ENCODE measurements around the gene WWTR1. TPM values are rescaled to one million over a fixed set of nuclear protein-coding genes. Genes with fewer than 3 reads are reported as not detected.

Gene WWTR1
- total RNA-seq, 1 donor from 2014 or later: 98.0 TPM

- Mint-ChIP-seq H3K27me3 (ENCODE audit: low read depth) (no peaks in the 10 kb centered on the region), H3K36me3 (no peaks in the 10 kb centered on the region), H3K27ac (peak overlapping the region; percentile 60), H3K9me3 (no peaks in the 10 kb centered on the region), H3K4me1 (peaks cover 39% of the 10 kb centered on the region), H3K4me3 (no peak overlapping the region)
- no peak for TF ChIP-seq CTCF (IDR thresholded peaks at IDR 0.05; ENCODE audit: unreplicated experiment)
- DNase-seq (ENCODE audit: low spot score in 2 of 2, unreplicated experiment in 2 of 2): no peak
These were observed 110.4 kb downstream of the WWTR1 start for GRCh38 chr3:149547413-149547812.

GRCh38 chr3:149545049-149545448 is 112.8 kb downstream of the WWTR1 start:
- no peak overlapping the region for H3K4me3 Mint-ChIP-seq
- peak overlapping the region; percentile 80 for H3K27ac Mint-ChIP-seq
- H3K9me3 Mint-ChIP-seq: no peaks in the 10 kb centered on the region
- no peaks in the 10 kb centered on the region for H3K27me3 Mint-ChIP-seq (ENCODE audit: low read depth)
- H3K36me3 Mint-ChIP-seq: peaks cover 15% of the 10 kb centered on the region
- no peak for DNase-seq (ENCODE audit: low spot score in 2 of 2, unreplicated experiment in 2 of 2)
- TF ChIP-seq CTCF (IDR thresholded peaks at IDR 0.05; ENCODE audit: unreplicated experiment): no peak
- H3K4me1 Mint-ChIP-seq: peaks cover 60% of the 10 kb centered on the region

DNA sequence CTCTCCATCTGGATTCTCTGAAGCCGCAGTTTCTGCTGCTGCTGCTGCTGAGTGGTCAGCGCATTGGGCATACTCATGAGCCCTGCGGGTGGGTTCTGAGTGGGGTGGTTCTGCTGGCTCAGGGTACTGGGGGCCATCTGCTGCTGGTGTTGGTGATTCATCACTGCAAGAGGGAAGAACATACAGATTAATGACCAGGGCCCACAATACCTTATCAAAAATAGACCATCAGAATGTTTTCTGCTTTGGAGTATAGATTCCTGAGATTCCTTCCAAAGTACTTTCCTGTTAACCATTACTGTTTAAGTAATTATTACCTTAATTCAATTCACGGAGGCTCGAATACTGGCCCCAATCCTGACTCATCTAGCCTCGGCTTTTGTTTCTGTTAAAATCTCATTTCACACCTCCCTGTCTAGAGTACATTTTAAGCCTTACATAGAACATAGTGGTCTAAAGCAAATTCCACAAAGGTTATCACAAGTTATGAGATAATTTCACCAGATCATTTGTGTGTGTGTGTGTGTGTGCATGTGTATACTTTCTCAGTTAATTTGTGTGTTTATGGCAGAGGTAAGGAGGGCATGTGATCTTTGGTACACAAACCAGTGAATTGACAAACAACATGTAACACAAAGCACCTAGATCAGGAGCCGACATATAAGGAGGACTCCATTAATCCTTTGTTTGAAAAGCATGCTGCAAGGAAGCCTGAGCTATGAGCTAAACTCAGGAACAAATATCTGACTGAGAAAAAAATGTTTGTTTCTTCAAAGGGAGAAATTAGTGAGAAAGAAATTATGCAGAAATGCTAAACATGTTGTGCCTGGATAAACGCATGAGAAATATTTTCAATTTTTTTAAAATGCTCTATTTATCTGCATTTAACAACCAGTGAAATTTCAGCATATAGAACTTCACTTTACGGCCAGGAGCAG is 115.2 kb downstream of the WWTR1 start:
- Mint-ChIP-seq H3K27me3 (ENCODE audit: low read depth) (no peaks in the 10 kb centered on the region), H3K4me3 (no peak overlapping the region), H3K27ac (peak overlapping the region; percentile 68), H3K36me3 (peaks cover 15% of the 10 kb centered on the region), H3K4me1 (peaks cover 66% of the 10 kb centered on the region), H3K9me3 (no peaks in the 10 kb centered on the region)
- DNase-seq (ENCODE audit: low spot score in 2 of 2, unreplicated experiment in 2 of 2): no peak
- TF ChIP-seq CTCF (IDR thresholded peaks at IDR 0.05; ENCODE audit: unreplicated experiment): no peak

DNA sequence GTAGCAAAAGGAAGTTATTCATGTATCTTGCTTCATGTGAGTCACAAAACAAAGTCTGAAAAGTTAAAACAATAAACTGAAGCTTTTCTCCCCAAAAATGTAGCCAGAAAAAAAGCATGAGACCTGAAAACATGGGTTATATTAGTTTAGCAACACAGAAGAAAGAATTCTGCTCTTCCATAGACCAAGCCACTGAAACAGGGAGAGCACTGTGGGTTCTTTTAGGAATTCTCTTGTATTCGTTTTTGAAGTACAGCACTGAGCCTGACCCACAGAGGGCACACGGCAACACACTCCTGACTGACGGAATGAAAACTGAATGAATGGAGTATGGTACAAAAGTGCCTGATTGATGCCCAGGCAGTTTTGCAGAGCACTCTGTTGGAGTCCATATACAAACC is 116.7 kb downstream of the WWTR1 start:
- H3K4me3 Mint-ChIP-seq: no peak overlapping the region
- peaks cover 73% of the 10 kb centered on the region for H3K4me1 Mint-ChIP-seq
- no peak for TF ChIP-seq CTCF (IDR thresholded peaks at IDR 0.05; ENCODE audit: unreplicated experiment)
- peaks cover 15% of the 10 kb centered on the region for H3K36me3 Mint-ChIP-seq
- peak overlapping the region; percentile 68 for H3K27ac Mint-ChIP-seq
- H3K9me3 Mint-ChIP-seq: no peaks in the 10 kb centered on the region
- H3K27me3 Mint-ChIP-seq (ENCODE audit: low read depth): no peaks in the 10 kb centered on the region
- DNase-seq (ENCODE audit: low spot score in 2 of 2, unreplicated experiment in 2 of 2): no peak

DNA sequence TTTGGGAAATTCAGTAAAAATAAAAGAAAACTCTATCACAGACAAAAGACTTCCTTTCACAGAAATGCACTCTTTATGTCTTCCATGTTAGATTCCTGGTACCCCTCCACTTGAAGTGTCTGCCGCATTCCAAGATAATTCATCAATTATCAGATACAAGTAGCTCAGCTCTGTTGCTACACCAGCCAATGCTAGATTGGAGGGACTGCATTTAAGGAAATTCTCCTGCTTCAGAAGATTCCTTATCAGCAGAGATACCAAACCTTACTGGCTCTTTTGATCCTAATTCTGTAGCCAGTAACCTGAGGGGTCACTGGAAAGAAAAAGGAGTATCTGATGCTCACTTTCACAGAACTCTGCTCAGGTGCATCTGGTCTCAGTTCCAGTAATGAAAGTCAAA is 119.5 kb downstream of the WWTR1 start:
- Mint-ChIP-seq H3K4me3 (no peak overlapping the region), H3K27ac (peak overlapping the region; percentile 93), H3K4me1 (peaks cover 89% of the 10 kb centered on the region), H3K27me3 (ENCODE audit: low read depth) (no peaks in the 10 kb centered on the region), H3K9me3 (no peaks in the 10 kb centered on the region), H3K36me3 (peaks cover 17% of the 10 kb centered on the region)
- no peak for DNase-seq (ENCODE audit: low spot score in 2 of 2, unreplicated experiment in 2 of 2)
- TF ChIP-seq CTCF (IDR thresholded peaks at IDR 0.05; ENCODE audit: unreplicated experiment): no peak
